ENCODE results near the gene DCAKD.

GRCh38 chr17:44996304-44996703 lies 55.1 kb downstream of the DCAKD start:
- TF ChIP-seq CTCF (IDR thresholded peaks at IDR 0.05) (no peak), EZH2phosphoT487 (IDR thresholded peaks at IDR 0.05) (no peak)
